NT2/D1 (cell line): ENCODE data around the gene ATP5F1E.
A peak's percentile ranks its signal among the peaks of the same experiment; 100 is the strongest.

Experiments used
- DNase-seq: peaks from one replicate; pipeline ENCODE4 v3.0.0-alpha.2; 2011; ENCODE audit warnings: low read depth, low spot score
- H3K27me3 ChIP-seq: 2 replicates; pipeline ENCODE4 v1.6.0; 2011; ENCODE audit warnings: mild to moderate bottlenecking; ENCODE audit not compliant: insufficient read length, insufficient read depth
- H3K36me3 ChIP-seq: 2 replicates; pipeline ENCODE4 v1.6.1; 2011; ENCODE audit warnings: mild to moderate bottlenecking, low read length, mixed read lengths; ENCODE audit not compliant: insufficient read depth, insufficient read length
- H3K4me1 ChIP-seq: 2 replicates; pipeline ENCODE4 v1.5.1; 2011; ENCODE audit not compliant: insufficient read depth, insufficient read length
- H3K4me3 ChIP-seq: 2 replicates; pipeline ENCODE4 v1.5.1; 2011; ENCODE audit warnings: low read depth; ENCODE audit not compliant: insufficient read length
- H3K9ac ChIP-seq: 2 replicates; pipeline ENCODE4 v1.6.0; 2011; ENCODE audit warnings: low read depth; ENCODE audit not compliant: insufficient read length
- H3K9me3 ChIP-seq: 2 replicates; pipeline ENCODE4 v1.5.1; 2011; ENCODE audit warnings: mild to moderate bottlenecking, low read length; ENCODE audit not compliant: insufficient read depth
- SUZ12 ChIP-seq: IDR thresholded peaks from 2 replicates; pipeline ENCODE4 v1.6.1; 2011; ENCODE audit not compliant: insufficient read length, insufficient read depth; ENCODE audit errors: extremely low read depth
- YY1 ChIP-seq: IDR thresholded peaks from 2 replicates; pipeline ENCODE4 v1.6.1; 2011; ENCODE audit not compliant: insufficient read length, insufficient read depth
- ZNF274 ChIP-seq: IDR thresholded peaks from 2 replicates; pipeline ENCODE4 v1.6.1; 2011; ENCODE audit warnings: mild to moderate bottlenecking, low read depth, low read length

Gene ATP5F1E

GRCh38 chr20:59006864-59007664 lies 25.1 kb downstream of the ATP5F1E start, which contains the start of gene CTSZ:
CTSZ (minus strand) TSS chr20:59007254; CDS start chr20:59007128, 126 bp downstream.
- DNase-seq = peak; percentile 6
- Histone ChIP-seq H3K4me1 (peaks cover 19% of the 10 kb centered on the region), H3K4me3 (peak within 1 kb of the TSS; percentile 69), H3K9ac (peak within 1 kb of the TSS; percentile 84), H3K27me3 (peaks cover 35% of the 10 kb centered on the region), H3K9me3 (no peaks in the 10 kb centered on the region), H3K36me3 (peaks cover 16% of the 10 kb centered on the region)
- TF ChIP-seq YY1 = no peak
- TF ChIP-seq ZNF274 = no peak
- TF ChIP-seq SUZ12 = no peak

- peaks cover 18% of the 10 kb centered on the region for H3K4me1 ChIP-seq
- TF ChIP-seq YY1 = no peak
- TF ChIP-seq ZNF274 = no peak
- TF ChIP-seq SUZ12 = no peak
- H3K4me3 ChIP-seq = peak overlapping the region; percentile 69
These were observed 25.8 kb downstream of the ATP5F1E start for GRCh38 chr20:59006167-59006863.

GRCh38 chr20:59005523-59006166 lies 26.5 kb downstream of the ATP5F1E start:
- TF ChIP-seq SUZ12 = no peak
- no peak for TF ChIP-seq YY1
- no peak for TF ChIP-seq ZNF274
- Histone ChIP-seq H3K4me1 (peaks cover 16% of the 10 kb centered on the region), H3K9ac (no peak overlapping the region), H3K27me3 (peaks cover 35% of the 10 kb centered on the region), H3K9me3 (no peaks in the 10 kb centered on the region), H3K4me3 (peak overlapping the region; percentile 6), H3K36me3 (peaks cover 29% of the 10 kb centered on the region)
- no peak for DNase-seq

More at GRCh38 chr20:59006167-59006863, 25.8 kb downstream of the ATP5F1E start:
- H3K36me3 ChIP-seq = peaks cover 23% of the 10 kb centered on the region
- DNase-seq = no peak
- H3K27me3 ChIP-seq = peaks cover 35% of the 10 kb centered on the region
- no peaks in the 10 kb centered on the region for H3K9me3 ChIP-seq
- H3K9ac ChIP-seq = peak overlapping the region; percentile 84

GRCh38 chr20:59004763-59005522 lies 27.2 kb downstream of the ATP5F1E start:
- Histone ChIP-seq H3K27me3 (peaks cover 30% of the 10 kb centered on the region), H3K9me3 (no peaks in the 10 kb centered on the region), H3K9ac (no peak overlapping the region), H3K4me3 (no peak overlapping the region), H3K4me1 (peaks cover 11% of the 10 kb centered on the region), H3K36me3 (peaks cover 34% of the 10 kb centered on the region)
- TF ChIP-seq SUZ12 = no peak
- no peak for TF ChIP-seq YY1
- no peak for TF ChIP-seq ZNF274
- no peak for DNase-seq

- DNase-seq = no peak
- Histone ChIP-seq H3K9me3 (no peaks in the 10 kb centered on the region), H3K9ac (no peak overlapping the region), H3K4me1 (peaks cover 11% of the 10 kb centered on the region), H3K27me3 (peaks cover 30% of the 10 kb centered on the region), H3K4me3 (no peak overlapping the region), H3K36me3 (peaks cover 35% of the 10 kb centered on the region)
- TF ChIP-seq YY1 = no peak
- TF ChIP-seq SUZ12 = no peak
- no peak for TF ChIP-seq ZNF274
These were observed 27.7 kb downstream of the ATP5F1E start for GRCh38 chr20:59004493-59004762.

- Histone ChIP-seq H3K9ac (no peak overlapping the region), H3K4me1 (peaks cover 11% of the 10 kb centered on the region)
These were observed 28.2 kb downstream of the ATP5F1E start for GRCh38 chr20:59003836-59004492.

More at GRCh38 chr20:59003836-59004492, 28.2 kb downstream of the ATP5F1E start:
- DNase-seq = no peak
- H3K27me3 ChIP-seq = peaks cover 26% of the 10 kb centered on the region
- TF ChIP-seq YY1 = no peak
- no peak for TF ChIP-seq SUZ12
- TF ChIP-seq ZNF274 = no peak
- H3K4me3 ChIP-seq = no peak overlapping the region
- peaks cover 40% of the 10 kb centered on the region for H3K36me3 ChIP-seq
- no peaks in the 10 kb centered on the region for H3K9me3 ChIP-seq
